ENCODE data around the gene CXCL14.

- TF ChIP-seq EZH2 (optimal IDR thresholded peaks at IDR 0.05; ENCODE audit: low read depth, low read length): no peak
- no peak for TF ChIP-seq CTCF (IDR thresholded peaks at IDR 0.05; ENCODE audit: low read length)
- TF ChIP-seq EZH2phosphoT487 (IDR thresholded peaks at IDR 0.05; ENCODE audit: low read length): no peak
Observed at GRCh38 chr5:135533794-135534193, 45.0 kb downstream of the CXCL14 start.

All from MM.1S (cell line).